GM19025 (cell line): ENCODE measurements around the gene PROX1.
A peak's percentile ranks its signal among the peaks of the same experiment; 100 is the strongest.

Experiments used
- ATAC-seq: cut with Tn5 transposase; IDR thresholded peaks from one replicate; pipeline ENCODE4 v1.9.1; 2021; ENCODE audit warnings: mild to moderate bottlenecking, low read depth, moderate library complexity; ENCODE audit not compliant: unreplicated experiment

Gene PROX1

DNA sequence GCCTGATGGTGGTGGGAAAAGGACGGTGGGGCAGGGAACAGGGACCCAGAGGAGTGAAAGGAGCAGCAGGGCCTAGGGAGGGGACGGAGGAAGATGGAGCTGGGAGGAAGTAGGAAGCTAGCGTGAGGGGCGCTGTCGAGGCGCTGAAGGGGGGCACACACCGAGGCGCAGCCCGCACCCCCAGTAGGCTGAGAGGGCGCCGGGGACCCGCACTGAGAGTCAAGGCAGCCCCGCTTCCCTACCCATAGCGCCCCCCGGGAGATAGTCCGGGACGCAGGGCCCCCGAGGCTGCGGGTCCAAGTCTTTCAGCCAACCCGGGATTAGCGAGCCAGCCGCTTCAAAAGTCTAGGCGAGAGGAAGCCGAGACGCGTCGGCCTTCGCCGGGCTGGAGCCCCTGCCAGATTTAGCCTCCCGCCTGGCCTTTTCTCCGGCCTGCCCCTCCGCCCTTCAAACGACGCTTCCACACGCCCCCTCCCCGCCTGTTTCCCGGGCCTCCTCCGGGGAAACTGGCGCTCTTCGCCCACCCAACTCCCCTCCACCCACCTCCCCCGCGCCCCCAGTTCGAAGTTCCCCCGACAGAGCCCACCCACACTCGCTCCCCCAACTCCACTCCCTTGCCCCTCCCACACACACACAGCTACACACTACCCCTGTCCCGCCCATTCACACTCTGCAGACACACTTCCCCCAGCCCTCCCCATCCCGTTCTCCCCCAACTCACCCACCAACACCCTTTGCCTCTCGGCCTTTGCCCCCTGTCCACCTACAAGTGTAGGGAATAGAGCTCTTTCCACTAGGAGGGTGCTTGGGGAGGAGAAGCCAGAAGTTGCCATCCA lies 7.8 kb upstream of the PROX1 start:
- no peak for ATAC-seq

DNA sequence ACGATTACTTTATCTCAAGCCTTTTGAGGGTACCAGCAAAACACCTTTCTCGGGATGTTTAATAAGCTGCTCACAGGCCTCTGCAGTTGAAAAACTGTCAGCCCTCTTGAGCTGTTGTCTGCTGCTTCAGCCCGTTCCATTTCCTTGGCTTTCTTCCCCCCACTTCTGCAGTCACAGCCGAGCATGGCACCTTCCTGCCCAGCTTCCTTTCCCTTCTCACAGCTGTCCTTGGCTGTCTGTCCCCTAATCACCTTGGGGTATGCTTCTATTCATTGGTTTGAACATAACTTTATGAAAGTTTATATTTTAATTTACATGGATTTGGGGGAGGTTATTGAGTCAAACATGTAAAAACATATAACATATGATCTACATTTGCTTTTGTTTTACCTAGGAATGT lies 6.9 kb upstream of the PROX1 start:
- ATAC-seq = no peak

DNA sequence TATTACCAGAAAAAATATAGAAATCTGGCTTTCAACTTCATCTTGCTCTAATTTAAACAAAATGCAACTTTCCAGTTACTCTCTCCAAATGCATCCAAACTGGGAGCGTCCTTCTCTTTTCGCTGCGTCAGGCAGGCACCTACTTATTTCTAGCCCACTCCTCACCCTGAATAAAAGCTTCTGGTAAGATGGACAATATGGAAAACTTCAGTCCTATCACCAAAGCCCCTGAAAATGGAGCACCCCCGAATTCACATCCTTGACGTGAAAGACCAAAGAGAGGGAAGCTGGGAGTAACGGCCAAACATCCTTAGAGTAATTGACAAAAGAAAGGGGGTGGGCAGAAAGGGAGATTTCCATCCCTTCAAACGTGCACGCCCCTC lies 5.5 kb upstream of the PROX1 start:
- no peak for ATAC-seq

DNA sequence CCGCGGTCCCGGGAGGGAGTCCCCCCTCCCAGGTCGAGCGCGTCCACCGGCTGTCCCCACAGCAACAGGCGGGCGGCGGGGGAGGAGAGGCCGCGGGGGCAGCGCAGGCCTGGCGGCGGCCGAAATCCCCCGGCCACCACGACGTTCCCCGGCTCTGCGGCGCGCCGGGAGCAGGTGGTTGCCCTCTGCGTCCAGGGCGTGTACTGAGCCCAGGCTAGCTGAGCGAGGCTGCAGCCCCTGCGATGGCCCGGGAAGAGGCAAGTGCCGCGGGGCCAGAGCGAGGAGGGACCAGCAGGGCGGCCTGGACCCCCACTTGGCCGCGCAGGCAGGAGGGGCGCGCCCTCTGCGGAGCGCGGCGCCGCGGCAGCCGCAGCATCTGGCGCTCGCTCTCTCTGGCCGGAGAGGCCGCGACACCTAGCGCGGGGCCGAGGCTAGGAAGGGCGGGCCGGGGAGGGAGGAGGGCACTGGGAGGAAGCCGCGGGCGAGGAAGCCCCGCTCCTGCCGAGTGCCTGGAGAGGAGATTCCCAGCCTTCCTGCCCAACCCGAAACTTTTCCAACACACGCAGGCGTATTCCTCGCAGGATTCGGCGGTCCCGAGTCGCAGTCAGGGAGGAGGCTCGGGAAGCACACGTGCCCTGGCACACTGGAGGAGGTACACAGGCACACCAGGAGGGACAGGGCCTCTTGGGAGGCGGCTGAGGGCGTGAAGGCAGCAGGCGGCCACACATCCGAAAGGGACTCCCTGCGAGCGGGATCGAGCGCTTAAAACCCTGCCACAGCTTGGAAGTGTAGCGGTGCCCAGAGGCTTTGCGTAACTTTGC lies 4.9 kb upstream of the PROX1 start:
- ATAC-seq = no peak

DNA sequence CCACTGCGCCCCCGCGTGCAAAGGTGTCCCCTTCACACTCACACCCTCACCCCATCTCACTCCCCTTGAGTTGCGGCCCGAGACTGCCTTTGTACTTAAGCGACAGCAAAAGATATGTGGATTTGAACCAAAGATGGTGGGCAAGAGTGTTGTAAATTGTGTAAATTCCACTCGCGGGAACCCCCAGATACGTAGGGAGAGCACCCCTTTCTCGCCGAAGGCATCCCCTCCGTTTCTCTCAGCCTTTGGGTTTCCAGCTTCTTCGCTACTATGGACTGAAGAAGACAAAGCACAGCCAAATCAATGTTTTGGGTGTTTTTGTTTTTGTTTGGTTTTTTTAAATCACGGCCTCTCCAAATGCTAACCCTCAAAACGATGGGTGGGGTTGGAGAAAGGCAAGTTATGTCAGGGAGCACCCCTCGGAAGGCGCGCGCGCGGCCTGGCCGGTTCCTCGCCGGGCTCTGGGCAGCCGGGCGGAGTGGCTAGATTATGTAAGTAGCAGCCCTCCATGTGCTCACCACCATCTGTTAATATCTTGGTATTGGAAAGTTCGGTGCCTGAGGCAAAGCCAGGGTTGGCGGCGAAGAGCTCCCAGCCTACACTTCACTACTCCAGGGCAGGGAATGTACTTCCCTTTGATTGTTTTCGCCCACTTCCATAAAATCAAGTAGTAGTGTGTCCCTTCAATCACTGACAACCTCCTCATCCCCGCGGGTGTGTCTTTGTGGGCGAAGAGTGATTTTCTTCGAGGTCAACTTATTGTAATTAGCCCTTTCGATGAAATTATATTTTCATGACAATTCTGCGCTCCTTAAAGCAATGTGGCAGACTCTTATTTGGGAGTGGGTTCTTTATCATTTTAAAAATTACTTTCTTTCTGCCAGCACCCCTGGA lies 4.0 kb upstream of the PROX1 start:
- ATAC-seq = no peak

DNA sequence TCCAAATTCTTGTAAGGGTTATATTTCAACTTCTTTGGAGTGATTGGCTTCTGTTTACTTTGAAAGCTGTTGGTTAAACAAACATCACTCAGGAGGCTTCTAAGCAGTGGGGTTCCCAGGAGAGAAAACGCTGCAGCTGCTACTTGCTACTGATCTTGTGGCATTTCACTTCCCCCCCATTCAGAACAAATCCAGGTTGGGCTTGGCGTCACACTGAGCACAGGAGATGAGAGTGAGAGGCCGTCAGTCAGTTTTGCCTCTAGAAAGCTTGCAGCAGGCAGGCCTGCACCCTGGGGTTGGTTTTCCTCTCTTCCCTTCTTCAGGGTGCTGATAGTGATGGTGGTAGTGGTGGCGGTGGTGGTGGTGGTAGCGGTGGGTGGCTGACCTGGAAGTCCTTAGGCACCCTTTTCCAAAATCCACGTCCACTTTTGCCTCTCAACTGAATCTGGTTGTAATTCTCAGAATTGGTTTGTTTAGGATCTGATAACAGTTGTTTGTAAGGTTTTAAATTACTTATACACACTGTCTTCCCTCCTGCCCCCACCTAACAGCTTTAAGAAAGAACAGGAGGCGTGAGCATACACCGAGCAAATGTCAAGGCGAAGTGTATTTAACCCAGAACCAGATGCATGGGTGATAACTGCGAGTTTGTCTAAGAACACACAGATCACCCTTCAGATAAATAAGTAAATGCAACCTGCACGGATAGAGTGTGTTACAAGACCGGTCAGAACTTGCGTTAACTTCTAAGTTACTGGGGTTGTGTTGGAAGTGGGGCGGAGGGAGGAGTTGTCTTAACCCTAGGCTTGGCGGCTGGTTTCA lies 3.2 kb upstream of the PROX1 start:
- no peak for ATAC-seq

DNA sequence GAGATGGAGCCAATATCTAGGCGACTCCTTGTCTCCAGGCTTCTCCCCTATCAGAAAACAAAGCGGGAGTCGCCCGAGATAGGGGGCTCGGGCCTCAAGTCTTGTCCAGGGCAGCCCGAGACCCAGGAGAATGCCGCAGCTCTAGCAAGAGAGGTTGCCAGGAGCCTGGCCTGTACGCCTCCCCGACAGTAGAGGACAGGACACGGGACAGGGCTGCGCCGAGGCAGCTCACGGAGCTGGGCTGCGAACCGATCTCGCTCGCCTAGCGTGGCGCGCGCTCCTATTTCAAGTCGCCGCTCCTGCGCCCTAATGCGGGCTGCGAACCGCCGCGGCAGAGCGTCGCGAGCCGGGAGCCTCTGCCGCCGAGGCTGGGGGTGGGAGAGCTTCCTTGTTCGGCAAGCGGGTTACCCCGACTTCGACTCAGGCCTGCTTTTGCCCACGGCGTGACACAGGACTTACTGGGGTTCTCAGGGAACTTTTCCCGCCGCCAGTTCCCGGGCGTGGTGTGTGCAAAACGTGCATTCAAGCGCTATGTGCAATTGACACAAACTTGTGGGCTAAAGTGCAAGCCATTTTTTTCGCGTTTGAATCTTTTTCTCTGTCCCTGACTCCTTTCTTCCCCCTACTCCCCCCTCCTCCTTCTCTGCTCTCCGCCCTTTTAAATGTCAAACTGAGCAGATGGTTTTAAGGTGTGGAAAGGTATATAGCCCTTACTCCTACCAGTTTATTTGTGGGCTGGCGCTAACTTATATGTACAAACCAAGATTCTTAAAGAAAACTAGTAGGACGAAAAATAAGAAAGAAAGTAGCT lies 2.4 kb upstream of the PROX1 start:
- ATAC-seq = no peak

DNA sequence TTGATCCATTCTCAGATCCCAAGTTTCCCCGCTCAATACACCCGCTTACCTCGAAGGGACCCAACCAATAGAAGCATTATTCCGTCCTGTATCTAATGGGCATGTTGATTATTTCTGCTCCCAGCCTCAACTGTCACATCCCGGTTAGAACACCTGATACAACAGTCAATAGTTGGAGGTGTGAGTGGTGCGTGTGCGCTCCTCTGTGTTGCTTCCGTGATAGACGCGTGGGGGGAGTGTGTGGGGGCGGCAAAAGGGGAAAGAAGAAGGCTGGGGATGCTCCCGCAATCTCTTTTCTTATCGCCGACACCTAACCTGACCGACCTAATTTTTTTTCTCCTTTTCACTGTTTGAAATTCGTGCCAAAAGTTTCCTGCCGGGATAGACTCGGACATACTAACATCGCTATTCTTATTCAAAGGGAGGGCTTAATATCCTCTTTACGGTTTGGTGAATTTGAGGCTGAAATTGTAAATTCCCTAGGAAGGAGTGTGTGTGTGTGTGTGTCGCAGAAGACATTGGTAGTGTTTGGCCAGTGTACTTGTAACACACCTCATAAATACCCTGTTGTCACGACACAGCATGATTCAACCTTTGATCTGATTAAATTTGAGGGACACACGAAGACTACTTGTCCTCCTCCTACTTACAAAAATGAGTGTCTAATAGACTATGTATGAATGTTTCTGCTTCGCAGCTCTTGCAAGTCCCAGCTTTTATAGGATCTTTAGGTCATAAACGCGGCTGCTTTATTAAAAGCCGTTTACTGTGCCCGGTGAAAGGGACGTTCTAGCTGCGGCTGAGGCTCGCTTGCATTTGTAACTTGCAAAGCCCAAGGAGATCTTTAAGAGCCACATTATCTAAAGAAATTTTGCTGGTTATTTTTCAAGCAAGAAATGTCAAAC lies 1.5 kb upstream of the PROX1 start:
- no peak for ATAC-seq

DNA sequence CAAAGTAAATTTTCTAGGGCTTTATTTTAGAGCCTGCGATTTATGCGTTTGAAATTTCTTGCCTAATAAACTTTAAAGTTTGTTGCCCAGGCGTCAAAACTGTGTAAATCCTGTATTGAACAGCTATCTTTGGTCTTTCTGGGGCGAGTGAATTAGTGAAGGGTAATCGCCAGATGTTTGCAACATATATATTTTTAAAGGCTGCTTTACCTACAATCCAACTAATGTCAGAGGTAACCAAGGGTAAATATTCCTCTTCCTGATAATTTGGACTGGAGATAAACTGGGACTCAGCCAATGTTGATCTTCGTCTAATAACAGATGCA lies 885 bp upstream of the PROX1 start:
- no peak for ATAC-seq

DNA sequence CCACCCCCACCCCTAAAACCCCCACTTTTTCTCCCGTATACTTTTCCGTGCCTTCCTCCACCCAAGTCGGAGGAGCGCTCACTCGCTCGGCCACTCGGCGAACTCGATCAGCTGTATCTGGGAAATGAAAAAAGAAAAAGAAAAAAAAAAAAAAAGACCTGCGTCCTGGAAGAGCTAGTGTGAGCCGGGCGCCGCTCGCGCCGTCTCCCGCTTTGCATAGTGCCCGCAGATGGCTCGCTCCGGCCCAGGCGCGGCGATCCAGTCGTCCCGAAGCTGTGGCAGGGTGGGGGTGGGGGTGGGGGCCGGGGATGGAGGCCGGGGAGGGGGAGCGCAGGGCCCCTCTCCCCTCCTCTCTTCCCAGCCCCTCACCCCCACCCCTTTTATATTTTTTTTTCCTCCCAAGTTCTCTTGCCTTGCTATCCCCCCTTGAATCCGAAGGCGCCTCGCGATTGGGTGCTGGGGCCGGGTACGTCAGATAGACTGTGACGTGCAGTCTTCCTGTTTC lies 299 bp upstream of the PROX1 start:
- ATAC-seq = peak; percentile 88

DNA sequence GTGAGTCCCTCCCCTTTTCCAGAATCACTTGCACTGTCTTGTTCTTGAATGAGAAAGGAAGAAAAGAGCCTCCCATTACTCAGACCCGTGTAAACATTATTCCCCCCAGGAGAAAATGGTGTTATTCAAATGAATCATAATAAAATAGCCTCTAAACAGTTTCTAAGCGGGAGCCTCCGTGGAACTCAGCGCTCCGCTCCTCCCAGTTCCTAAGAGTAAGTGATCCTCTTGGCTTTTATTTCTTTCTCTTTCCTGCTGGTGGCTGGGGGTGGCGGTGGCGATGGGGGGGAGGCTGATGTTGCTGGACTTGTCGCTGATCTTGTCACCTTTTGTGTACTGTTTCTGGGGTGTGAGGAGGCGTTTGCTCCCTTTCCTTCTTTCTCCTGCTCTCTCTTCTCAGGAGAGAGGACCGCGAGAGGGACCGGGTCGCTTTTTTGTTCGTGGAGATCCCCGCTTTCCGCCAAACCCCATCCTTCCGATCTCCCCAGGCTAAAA lies 781 bp downstream of the PROX1 start:
- no peak for ATAC-seq

DNA sequence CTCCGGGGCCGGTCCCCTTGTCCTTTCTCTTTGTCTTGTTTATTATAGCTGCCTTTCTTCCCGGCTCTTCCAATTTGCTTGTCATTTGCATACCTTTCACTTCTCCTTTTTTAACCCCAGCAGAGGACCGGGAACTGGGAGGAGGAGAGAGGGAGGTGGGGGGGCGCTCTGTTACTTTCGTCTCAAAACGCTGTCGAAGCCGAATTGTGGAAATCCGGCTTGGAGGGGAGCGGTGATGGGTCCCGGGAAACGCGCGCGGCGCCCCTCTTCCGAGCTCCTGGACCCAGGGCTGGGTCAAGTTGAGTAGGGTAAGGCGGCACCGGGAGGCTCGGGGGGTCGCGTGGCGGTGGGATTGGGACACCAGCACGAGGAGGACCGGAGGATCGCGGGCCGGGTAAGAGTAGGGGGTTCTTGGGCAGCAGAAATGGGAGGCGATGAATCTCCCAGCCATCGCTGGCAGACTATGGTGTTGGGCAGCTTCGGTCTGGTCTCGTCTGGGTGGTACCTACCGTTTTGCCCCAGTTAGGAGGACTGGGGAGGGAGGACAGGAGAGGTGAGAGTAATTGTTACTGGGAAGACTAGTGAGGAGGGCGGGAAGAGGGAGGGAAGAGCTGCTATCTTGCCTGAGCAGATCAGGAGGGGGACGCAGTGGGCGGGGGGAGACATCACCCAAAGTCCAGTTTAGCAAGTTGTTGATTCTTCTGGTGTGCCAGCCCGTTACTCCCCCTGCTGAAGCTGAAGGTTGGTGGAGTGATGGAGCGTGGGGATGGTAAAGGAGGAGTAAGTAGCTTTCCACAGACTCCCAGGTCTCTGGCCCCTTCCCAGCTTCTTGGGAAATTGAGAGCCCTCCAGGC lies 1.5 kb downstream of the PROX1 start:
- no peak for ATAC-seq

DNA sequence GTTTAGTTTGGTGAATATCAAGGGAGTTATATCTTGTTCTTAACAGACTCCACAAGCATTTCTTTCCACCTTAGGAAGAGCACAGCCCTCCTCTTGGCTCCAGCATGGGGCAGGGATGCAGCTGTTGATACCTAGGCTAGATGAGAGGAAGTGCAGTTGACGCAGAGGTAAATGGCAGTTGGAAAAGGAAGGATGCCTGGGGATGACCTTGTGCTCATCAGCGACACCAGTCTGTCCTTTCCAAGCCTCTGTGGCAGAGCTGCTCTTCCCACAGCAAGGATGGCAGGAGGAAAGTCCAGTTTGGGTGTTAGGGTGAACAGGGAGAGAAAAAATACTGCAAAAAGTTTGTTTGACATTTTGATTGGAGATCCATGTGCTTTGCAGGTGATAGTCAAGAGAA lies 6.2 kb downstream of the PROX1 start:
- ATAC-seq = no peak

DNA sequence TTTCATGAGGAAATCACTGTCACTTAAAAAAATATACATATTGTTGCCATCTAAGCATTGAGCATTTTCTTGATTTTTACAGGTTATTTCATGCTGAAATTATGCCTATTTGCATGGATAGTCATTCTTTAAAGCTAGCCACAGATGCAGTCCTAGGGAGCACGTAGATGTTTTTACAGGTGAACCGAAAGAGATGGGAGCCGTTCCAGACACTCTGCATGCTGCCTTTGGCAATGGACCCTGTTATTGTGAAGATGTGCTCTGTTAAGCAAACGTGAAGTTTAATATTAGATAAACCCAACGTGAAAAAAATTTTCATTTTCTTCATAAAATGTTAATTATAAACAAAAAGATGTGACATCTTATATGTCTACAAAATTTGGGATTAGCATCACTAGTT lies 7.1 kb downstream of the PROX1 start:
- ATAC-seq = no peak

DNA sequence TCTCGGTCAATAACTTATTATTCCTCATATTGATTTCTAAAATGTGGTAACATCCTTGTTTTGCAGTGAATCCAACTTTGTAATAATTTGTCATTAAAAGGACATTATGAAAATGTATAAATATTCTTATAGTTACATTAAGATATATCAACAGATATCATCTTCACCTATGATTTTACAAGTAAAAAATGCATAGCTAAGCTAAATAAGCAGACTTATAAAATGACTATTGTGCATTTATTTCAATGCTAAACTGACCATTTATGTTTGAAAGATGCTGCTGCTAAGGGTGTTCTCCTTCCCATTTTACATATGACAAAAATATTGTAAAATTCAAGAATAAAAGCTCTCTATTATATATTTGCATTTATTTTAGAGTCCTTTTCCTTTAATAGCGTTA lies 7.8 kb downstream of the PROX1 start:
- ATAC-seq = no peak

DNA sequence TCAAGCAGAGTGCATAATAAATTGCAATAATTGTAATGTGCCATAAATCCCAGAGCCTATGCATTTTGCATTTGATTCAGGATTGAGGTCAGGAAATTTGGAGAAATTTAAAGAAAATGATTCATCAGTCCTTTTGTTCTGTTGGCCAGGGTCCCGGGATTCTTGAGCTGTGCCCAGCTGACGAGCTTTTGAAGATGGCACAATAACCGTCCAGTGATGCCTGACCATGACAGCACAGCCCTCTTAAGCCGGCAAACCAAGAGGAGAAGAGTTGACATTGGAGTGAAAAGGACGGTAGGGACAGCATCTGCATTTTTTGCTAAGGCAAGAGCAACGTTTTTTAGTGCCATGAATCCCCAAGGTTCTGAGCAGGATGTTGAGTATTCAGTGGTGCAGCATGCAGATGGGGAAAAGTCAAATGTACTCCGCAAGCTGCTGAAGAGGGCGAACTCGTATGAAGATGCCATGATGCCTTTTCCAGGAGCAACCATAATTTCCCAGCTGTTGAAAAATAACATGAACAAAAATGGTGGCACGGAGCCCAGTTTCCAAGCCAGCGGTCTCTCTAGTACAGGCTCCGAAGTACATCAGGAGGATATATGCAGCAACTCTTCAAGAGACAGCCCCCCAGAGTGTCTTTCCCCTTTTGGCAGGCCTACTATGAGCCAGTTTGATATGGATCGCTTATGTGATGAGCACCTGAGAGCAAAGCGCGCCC lies 8.7 kb downstream of the PROX1 start:
- no peak for ATAC-seq
